Measurements from ENCODE around the gene STAP2.
A peak's percentile ranks its signal among the peaks of the same experiment; 100 is the strongest.

STAP2 gene

GRCh38 chr19:4361152-4362046, 22.8 kb upstream of the STAP2 start:
- peak overlapping the region; percentile 30 for H3K9ac ChIP-seq (ENCODE audit: low read depth, low read length, poor library complexity)
- peak overlapping the region; percentile 37 for H2AK5ac ChIP-seq (ENCODE audit: low read depth, low read length)
- no peak overlapping the region for H3K4me2 ChIP-seq (ENCODE audit: insufficient read depth, low read length, poor library complexity, severe bottlenecking)
- H3K79me1 ChIP-seq (ENCODE audit: low read depth, low read length): peaks cover 11% of the 10 kb centered on the region
- peak overlapping the region; percentile 58 for H3K18ac ChIP-seq (ENCODE audit: low read length)
- H3K27ac ChIP-seq (replicated peaks; ENCODE audit: low read length): peak overlapping the region; percentile 43
- H3K9me3 ChIP-seq (replicated peaks in 1 of 2; ENCODE audit: control insufficient read depth in 2 of 2, insufficient read depth in 1 of 2, low read depth in 1 of 2, low read length in 2 of 2): no peaks in the 10 kb centered on the region
- H3K36me3 ChIP-seq (replicated peaks in 1 of 2; ENCODE audit: control insufficient read depth in 2 of 2, insufficient read depth in 2 of 2, low read length in 2 of 2): peaks cover 53 to 98% of the 10 kb centered on the region in 2 donors
- no peak overlapping the region for H2BK15ac ChIP-seq (ENCODE audit: low read length)
- H3K27me3 ChIP-seq (ENCODE audit: control insufficient read depth in 3 of 3, insufficient read depth in 3 of 3, low read depth in 1 of 3, low read length in 3 of 3): no peaks in the 10 kb centered on the region
- no peak overlapping the region for H3K4ac ChIP-seq (ENCODE audit: low read length)
- H4K8ac ChIP-seq (ENCODE audit: low read depth, low read length): no peak overlapping the region
- H3K14ac ChIP-seq (ENCODE audit: low read length): no peak overlapping the region
- no peak overlapping the region for H2AFZ ChIP-seq (ENCODE audit: low read length)
- H3K4me1 ChIP-seq (ENCODE audit: control insufficient read depth in 2 of 2, insufficient read depth in 1 of 2, low read depth in 1 of 2, low read length in 2 of 2): peaks cover 0 to 5% of the 10 kb centered on the region in 2 donors
- no CpG with 5 or more reads among the region's 50 CpGs for WGBS, 2 donors (ENCODE audit: extremely low coverage in 2 of 2, insufficient read length in 2 of 2, insufficient replicate concordance in 1 of 2)
- H3K23ac ChIP-seq (ENCODE audit: low read depth, low read length, poor library complexity): peak overlapping the region; percentile 98
- no peak overlapping the region for H2BK120ac ChIP-seq (ENCODE audit: low read depth, low read length)
- H2BK12ac ChIP-seq (ENCODE audit: low read length): peak overlapping the region; percentile 58
- DNase-seq (ENCODE audit: low spot score): no peak
- peak overlapping the region in 1 of 2 donors; percentile 51 for H3K4me3 ChIP-seq (ENCODE audit: low read length in 2 of 2)
- H2BK5ac ChIP-seq (ENCODE audit: low read length): peak overlapping the region; percentile 66
- H4K91ac ChIP-seq (ENCODE audit: low read depth, low read length, poor library complexity): no peak overlapping the region

GRCh38 chr19:4360641-4361151, 22.1 kb upstream of the STAP2 start:
- no peak overlapping the region for H3K4me2 ChIP-seq (ENCODE audit: insufficient read depth, low read length, poor library complexity, severe bottlenecking)
- no peak overlapping the region for H2AFZ ChIP-seq (ENCODE audit: low read length)
- H3K23ac ChIP-seq (ENCODE audit: low read depth, low read length, poor library complexity): peak overlapping the region; percentile 45
- no peak overlapping the region for H2AK5ac ChIP-seq (ENCODE audit: low read depth, low read length)
- no peak overlapping the region for H2BK12ac ChIP-seq (ENCODE audit: low read length)
- peaks cover 0 to 5% of the 10 kb centered on the region in 2 donors for H3K4me1 ChIP-seq (ENCODE audit: control insufficient read depth in 2 of 2, insufficient read depth in 1 of 2, low read depth in 1 of 2, low read length in 2 of 2)
- H4K8ac ChIP-seq (ENCODE audit: low read depth, low read length): no peak overlapping the region
- no peak overlapping the region for H3K14ac ChIP-seq (ENCODE audit: low read length)
- H4K91ac ChIP-seq (ENCODE audit: low read depth, low read length, poor library complexity): no peak overlapping the region
- no peak overlapping the region for H3K4ac ChIP-seq (ENCODE audit: low read length)
- H3K79me1 ChIP-seq (ENCODE audit: low read depth, low read length): peaks cover 13% of the 10 kb centered on the region
- no peaks in the 10 kb centered on the region for H3K27me3 ChIP-seq (ENCODE audit: control insufficient read depth in 3 of 3, insufficient read depth in 3 of 3, low read depth in 1 of 3, low read length in 3 of 3)
- no peak overlapping the region for H3K27ac ChIP-seq (replicated peaks; ENCODE audit: low read length)
- H3K18ac ChIP-seq (ENCODE audit: low read length): peak overlapping the region; percentile 58
- no peaks in the 10 kb centered on the region for H3K9me3 ChIP-seq (replicated peaks in 1 of 2; ENCODE audit: control insufficient read depth in 2 of 2, insufficient read depth in 1 of 2, low read depth in 1 of 2, low read length in 2 of 2)
- no peak overlapping the region for H3K4me3 ChIP-seq (ENCODE audit: low read length in 2 of 2)
- peaks cover 52 to 98% of the 10 kb centered on the region in 2 donors for H3K36me3 ChIP-seq (replicated peaks in 1 of 2; ENCODE audit: control insufficient read depth in 2 of 2, insufficient read depth in 2 of 2, low read length in 2 of 2)
- H2BK5ac ChIP-seq (ENCODE audit: low read length): peak overlapping the region; percentile 66
- no peak overlapping the region for H2BK120ac ChIP-seq (ENCODE audit: low read depth, low read length)
- peak overlapping the region; percentile 30 for H3K9ac ChIP-seq (ENCODE audit: low read depth, low read length, poor library complexity)
- H2BK15ac ChIP-seq (ENCODE audit: low read length): no peak overlapping the region
- no CpG with 5 or more reads among the region's 12 CpGs for WGBS, 2 donors (ENCODE audit: extremely low coverage in 2 of 2, insufficient read length in 2 of 2, insufficient replicate concordance in 1 of 2)
- DNase-seq (ENCODE audit: low spot score): no peak

DNA sequence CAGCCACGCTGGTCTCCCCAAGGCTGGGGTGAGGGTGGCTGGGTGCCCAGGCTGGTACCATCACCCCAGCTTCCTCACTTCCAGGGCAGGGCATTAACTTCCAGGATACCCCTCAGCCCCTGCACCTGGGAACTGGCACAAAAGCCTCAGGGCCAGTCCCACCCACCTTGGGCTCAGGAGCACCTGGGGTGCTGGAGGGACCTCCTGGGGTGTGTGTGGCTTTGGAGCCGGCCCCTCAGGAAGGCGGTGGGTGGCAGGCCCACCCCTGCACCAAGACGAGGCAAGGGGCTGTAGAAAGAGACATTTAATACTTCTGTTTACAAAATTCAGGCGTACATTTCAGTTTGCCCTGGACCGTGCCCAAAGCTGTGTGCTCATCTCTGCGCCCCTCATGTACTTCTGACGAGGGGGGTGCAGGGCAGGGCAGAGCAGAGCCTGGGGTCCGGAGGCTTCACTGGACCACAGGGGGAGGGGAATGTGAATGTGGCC, 21.5 kb upstream of the STAP2 start:
- Histone ChIP-seq H2BK15ac (ENCODE audit: low read length) (peak overlapping the region; percentile 19), H3K4me2 (ENCODE audit: insufficient read depth, low read length, poor library complexity, severe bottlenecking) (no peak overlapping the region), H3K9me3 (replicated peaks in 1 of 2; ENCODE audit: control insufficient read depth in 2 of 2, insufficient read depth in 1 of 2, low read depth in 1 of 2, low read length in 2 of 2) (no peaks in the 10 kb centered on the region), H4K8ac (ENCODE audit: low read depth, low read length) (no peak overlapping the region), H3K14ac (ENCODE audit: low read length) (peak overlapping the region; percentile 1), H3K36me3 (replicated peaks in 1 of 2; ENCODE audit: control insufficient read depth in 2 of 2, insufficient read depth in 2 of 2, low read length in 2 of 2) (peaks cover 47 to 95% of the 10 kb centered on the region in 2 donors), H2AK5ac (ENCODE audit: low read depth, low read length) (peak overlapping the region; percentile 56), H2BK5ac (ENCODE audit: low read length) (no peak overlapping the region), H4K91ac (ENCODE audit: low read depth, low read length, poor library complexity) (no peak overlapping the region), H3K79me1 (ENCODE audit: low read depth, low read length) (peaks cover 13% of the 10 kb centered on the region), H3K18ac (ENCODE audit: low read length) (no peak overlapping the region), H3K9ac (ENCODE audit: low read depth, low read length, poor library complexity) (no peak overlapping the region), H3K4ac (ENCODE audit: low read length) (no peak overlapping the region), H3K23ac (ENCODE audit: low read depth, low read length, poor library complexity) (peak overlapping the region; percentile 93), H3K27me3 (ENCODE audit: control insufficient read depth in 3 of 3, insufficient read depth in 3 of 3, low read depth in 1 of 3, low read length in 3 of 3) (no peaks in the 10 kb centered on the region), H3K4me1 (ENCODE audit: control insufficient read depth in 2 of 2, insufficient read depth in 1 of 2, low read depth in 1 of 2, low read length in 2 of 2) (peaks cover 0 to 5% of the 10 kb centered on the region in 2 donors), H2AFZ (ENCODE audit: low read length) (no peak overlapping the region), H2BK120ac (ENCODE audit: low read depth, low read length) (no peak overlapping the region), H3K27ac (replicated peaks; ENCODE audit: low read length) (no peak overlapping the region), H3K4me3 (ENCODE audit: low read length in 2 of 2) (no peak overlapping the region), H2BK12ac (ENCODE audit: low read length) (no peak overlapping the region)
- no peak for DNase-seq (ENCODE audit: low spot score)
- no CpG with 5 or more reads among the region's 9 CpGs for WGBS, 2 donors (ENCODE audit: extremely low coverage in 2 of 2, insufficient read length in 2 of 2, insufficient replicate concordance in 1 of 2)

DNA sequence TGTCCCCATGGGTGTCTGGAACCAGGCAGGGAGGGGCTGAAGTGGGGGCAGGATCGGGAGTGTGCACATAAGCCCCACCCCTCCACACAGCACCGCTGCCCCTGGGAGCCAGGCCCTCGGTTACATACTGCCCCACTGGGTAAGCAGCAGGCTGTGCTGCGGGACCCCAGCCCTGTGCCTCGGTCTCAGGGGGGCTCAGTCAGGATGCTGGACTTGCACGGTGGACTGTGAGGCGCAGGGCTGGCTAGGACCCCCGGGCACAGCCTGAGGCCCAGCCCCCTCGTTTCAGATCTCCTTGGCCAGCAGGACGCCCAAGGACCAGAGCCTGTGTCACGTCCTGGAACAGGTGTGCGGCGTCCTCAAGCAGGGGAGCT, 21.0 kb upstream of the STAP2 start:
- no peak overlapping the region for H2AFZ ChIP-seq (ENCODE audit: low read length)
- no peak overlapping the region for H2BK120ac ChIP-seq (ENCODE audit: low read depth, low read length)
- H2AK5ac ChIP-seq (ENCODE audit: low read depth, low read length): peak overlapping the region; percentile 56
- DNase-seq (ENCODE audit: low spot score): no peak
- H3K36me3 ChIP-seq (replicated peaks in 1 of 2; ENCODE audit: control insufficient read depth in 2 of 2, insufficient read depth in 2 of 2, low read length in 2 of 2): peaks cover 46 to 96% of the 10 kb centered on the region in 2 donors
- peak overlapping the region; percentile 60 for H3K9ac ChIP-seq (ENCODE audit: low read depth, low read length, poor library complexity)
- no peak overlapping the region for H3K4me3 ChIP-seq (ENCODE audit: low read length in 2 of 2)
- no peak overlapping the region for H3K27ac ChIP-seq (replicated peaks; ENCODE audit: low read length)
- H3K4ac ChIP-seq (ENCODE audit: low read length): no peak overlapping the region
- no peaks in the 10 kb centered on the region for H3K27me3 ChIP-seq (ENCODE audit: control insufficient read depth in 3 of 3, insufficient read depth in 3 of 3, low read depth in 1 of 3, low read length in 3 of 3)
- peak overlapping the region; percentile 89 for H3K14ac ChIP-seq (ENCODE audit: low read length)
- H4K91ac ChIP-seq (ENCODE audit: low read depth, low read length, poor library complexity): no peak overlapping the region
- no peaks in the 10 kb centered on the region for H3K9me3 ChIP-seq (replicated peaks in 1 of 2; ENCODE audit: control insufficient read depth in 2 of 2, insufficient read depth in 1 of 2, low read depth in 1 of 2, low read length in 2 of 2)
- H3K4me1 ChIP-seq (ENCODE audit: control insufficient read depth in 2 of 2, insufficient read depth in 1 of 2, low read depth in 1 of 2, low read length in 2 of 2): peaks cover 0 to 5% of the 10 kb centered on the region in 2 donors
- no peak overlapping the region for H2BK5ac ChIP-seq (ENCODE audit: low read length)
- peak overlapping the region; percentile 44 for H3K18ac ChIP-seq (ENCODE audit: low read length)
- H2BK15ac ChIP-seq (ENCODE audit: low read length): no peak overlapping the region
- H4K8ac ChIP-seq (ENCODE audit: low read depth, low read length): peak overlapping the region; percentile 65
- H3K79me1 ChIP-seq (ENCODE audit: low read depth, low read length): peaks cover 10% of the 10 kb centered on the region
- no peak overlapping the region for H3K4me2 ChIP-seq (ENCODE audit: insufficient read depth, low read length, poor library complexity, severe bottlenecking)
- H3K23ac ChIP-seq (ENCODE audit: low read depth, low read length, poor library complexity): peak overlapping the region; percentile 93
- no peak overlapping the region for H2BK12ac ChIP-seq (ENCODE audit: low read length)
- WGBS, 2 donors (ENCODE audit: extremely low coverage in 2 of 2, insufficient read length in 2 of 2, insufficient replicate concordance in 1 of 2): no CpG with 5 or more reads among the region's 13 CpGs

Data from neuronal stem cell (in vitro differentiated cells).